Endothelial cell of umbilical vein (primary cell): ENCODE results near the gene XIRP2. TPM values are rescaled to one million over a fixed set of nuclear protein-coding genes. Genes with fewer than 3 reads are reported as not detected.

Experiments used
- BruUV-seq: library from RNA; stranded (reverse); fragments of 400-500 nt; replicated peaks from 2 replicates; lab custom pipeline; 2021; lab: Mats Ljungman, UMichigan
- CTCF ChIA-PET: fragments of 300-600, 350-600 bp; sonication (Branson Sonifier 250); formaldehyde crosslinking; loops from one replicate; lab custom pipeline; 2021; ENCODE audit warnings: antibody characterized with exemption, inconsistent platforms; lab: Charles Lee
- POLR2A ChIA-PET: fragments of 300-600, 350-600 bp; sonication (Branson Sonifier 250); formaldehyde crosslinking; loops from one replicate; lab custom pipeline; 2021; ENCODE audit warnings: antibody characterized with exemption, inconsistent platforms; lab: Charles Lee
- DNase-seq: peaks from one replicate; pipeline ENCODE4 v3.0.0-alpha.2; 2011; ENCODE audit warnings: low read depth, low spot score
- FAIRE-seq: peaks from 2 replicates; lab custom pipeline; 2011; peaks lifted over from hg19 to GRCh38; lab: Jason Lieb, UNC
- H2AFZ ChIP-seq: 2 replicates; pipeline ENCODE4 v1.6.0; 2012; ENCODE audit warnings: low read depth, low read length, control low read depth, inconsistent platforms
- H3K27ac ChIP-seq: 2 replicates; pipeline ENCODE4 v1.5.1; 2011; ENCODE audit warnings: low read depth, mild to moderate bottlenecking, control low read depth, low read length, moderate library complexity; ENCODE audit not compliant: insufficient read depth
- H3K27me3 ChIP-seq, 2 experiments: 2 replicates each; pipeline versions ENCODE4 v1.6.0 to v1.6.1; 2011; ENCODE audit warnings: low read length in 2 of 2, mixed read lengths in 1 of 2; ENCODE audit not compliant: control insufficient read depth in 2 of 2, insufficient read depth in 2 of 2
- H3K36me3 ChIP-seq, 2 experiments: 2 replicates in 1 of 2; 3 replicates in 1 of 2; pipeline ENCODE4 v1.5.1; 2011; ENCODE audit warnings: low read length in 2 of 2, mild to moderate bottlenecking in 1 of 2, moderate library complexity in 1 of 2; ENCODE audit not compliant: control insufficient read depth in 2 of 2, insufficient read depth in 2 of 2; ENCODE audit errors: extremely low read depth in 1 of 2
- H3K4me1 ChIP-seq: 3 replicates; pipeline ENCODE4 v1.5.1; 2011; ENCODE audit warnings: mild to moderate bottlenecking, low read length; ENCODE audit not compliant: control insufficient read depth, insufficient read depth; ENCODE audit errors: extremely low read depth
- H3K4me2 ChIP-seq: 2 replicates; pipeline ENCODE4 v1.6.1; 2011; ENCODE audit warnings: low read length, control low read depth, mixed read lengths; ENCODE audit not compliant: insufficient read depth
- H3K4me3 ChIP-seq, 3 experiments: fragments of 200-600 bp in 1 of 3; sonication (generic), shearing (Covaris generic) in 1 of 3; replicated peaks in 1 of 3; 2 replicates each; pipeline ENCODE4 v1.5.1; 2011 to 2016; ENCODE audit warnings: control low read depth in 3 of 3, low read length in 3 of 3, mild to moderate bottlenecking in 2 of 3, inconsistent platforms in 1 of 3, low read depth in 1 of 3, moderate library complexity in 1 of 3; ENCODE audit not compliant: insufficient read depth in 1 of 3
- H3K79me2 ChIP-seq: 2 replicates; pipeline ENCODE4 v1.6.0; 2012; ENCODE audit warnings: low read length, inconsistent platforms; ENCODE audit not compliant: control insufficient read depth, insufficient read depth
- H3K9ac ChIP-seq: replicated peaks from 2 replicates; pipeline ENCODE3; 2011; ENCODE audit warnings: low read length, control low read depth; ENCODE audit not compliant: insufficient read depth; ENCODE audit errors: extremely low read depth
- H3K9me1 ChIP-seq: replicated peaks from 3 replicates; pipeline ENCODE4 v1.6.0; 2011; ENCODE audit warnings: mild to moderate bottlenecking, low read length; ENCODE audit not compliant: control insufficient read depth, insufficient read depth; ENCODE audit errors: extremely low read depth
- H3K9me3 ChIP-seq: replicated peaks from 2 replicates; pipeline ENCODE4 v1.5.1; 2012; ENCODE audit warnings: low read length, inconsistent platforms; ENCODE audit not compliant: control insufficient read depth, insufficient read depth
- H4K20me1 ChIP-seq: replicated peaks from 2 replicates; pipeline ENCODE3; 2011; ENCODE audit warnings: mild to moderate bottlenecking, low read length; ENCODE audit not compliant: control insufficient read depth, insufficient read depth; ENCODE audit errors: extremely low read depth
- CTCF ChIP-seq, 2 donors: IDR thresholded peaks; 1 replicate in 1 of 2; 2 replicates in 1 of 2; pipeline ENCODE4 v1.5.1; 2011; ENCODE audit warnings: low read length in 2 of 2, mild to moderate bottlenecking in 2 of 2, moderate library complexity in 2 of 2, control low read depth in 1 of 2, inconsistent platforms in 1 of 2, low read depth in 1 of 2; ENCODE audit not compliant: insufficient read depth in 1 of 2; ENCODE audit errors: extremely low read depth in 1 of 2
- EZH2 ChIP-seq: IDR thresholded peaks from 2 replicates; pipeline ENCODE4 v1.6.1; 2012; ENCODE audit warnings: borderline replicate concordance, low read depth, mild to moderate bottlenecking, moderate library complexity, low read length, inconsistent platforms; ENCODE audit not compliant: severe bottlenecking
- FOS ChIP-seq: IDR thresholded peaks from 2 replicates; pipeline ENCODE4 v1.6.1; 2011; ENCODE audit warnings: mild to moderate bottlenecking, low read length, moderate library complexity, borderline replicate concordance; ENCODE audit not compliant: insufficient read depth
- GATA2 ChIP-seq: IDR thresholded peaks from 2 replicates; pipeline ENCODE4 v1.7.0; 2011; ENCODE audit warnings: low read depth, mild to moderate bottlenecking, moderate library complexity, mixed read lengths, low read length; ENCODE audit not compliant: insufficient read length, insufficient read depth
- JUN ChIP-seq: IDR thresholded peaks from 2 replicates; pipeline ENCODE4 v1.6.1; 2011; ENCODE audit warnings: borderline replicate concordance, low read depth; ENCODE audit not compliant: insufficient read length, insufficient read depth
- MAX ChIP-seq: IDR thresholded peaks from 2 replicates; pipeline ENCODE4 v1.6.1; 2011; ENCODE audit not compliant: insufficient read depth, insufficient read length
- MYC ChIP-seq: IDR thresholded peaks from one replicate; pipeline ENCODE4 v1.6.1; 2011; ENCODE audit warnings: mild to moderate bottlenecking, low read depth, low read length
- POLR2A ChIP-seq: IDR thresholded peaks from 2 replicates; pipeline ENCODE4 v1.6.1; 2012; ENCODE audit warnings: low read depth, mild to moderate bottlenecking, control low read depth, low read length
- POLR2AphosphoS5 ChIP-seq: IDR thresholded peaks from 2 replicates; pipeline ENCODE4 v1.6.1; 2012; ENCODE audit warnings: low read depth, mild to moderate bottlenecking, control low read depth, low read length, moderate library complexity; ENCODE audit not compliant: insufficient read depth
- dilution Hi-C: fragments of 300-500 bp; cut with MboI; formaldehyde crosslinking; loops from one replicate; pipeline ENCODE4 v1.15.0; 2019; ENCODE audit warnings: low sequenced_read_pairs; ENCODE audit not compliant: extremely low pct_ligation_motif_present
- intact Hi-C: fragments of 100-400 bp; cut with micrococcal nuclease; formaldehyde crosslinking; loops from one replicate; pipeline ENCODE4 v1.10.0; 2022
- polyA plus RNA-seq, 4 experiments: library from polyadenylated mRNA; depleted of rRNA in 3 of 4; stranded (reverse) in 3 of 4; unstranded in 1 of 4; fragments of >200 nt; gene quantifications; 2 replicates each; pipeline versions ENCODE4 v1.2.1 to v1.2.3, GENCODE V29; 2011 to 2012; ENCODE audit warnings: missing spikeins in 1 of 4
- total RNA-seq: library from RNA; stranded (reverse); gene quantifications from 2 replicates; pipeline ENCODE4 v1.2.3, GENCODE V29; 2021

Gene XIRP2
- total and polyA plus RNA-seq, 2 donors (not counting 3 experiments of a cell fraction or from before 2014, with no cell fraction given): 0.08 to 0.66 TPM

GRCh38 chr2:166969486-166969885 is 81.2 kb downstream of the XIRP2 start:
- DNase-seq: no peak
- H3K27me3 ChIP-seq: no peaks in the 10 kb centered on the region
- POLR2A ChIA-PET: no interaction called here
- no peak overlapping the region for H2AFZ ChIP-seq
- no peaks in the 10 kb centered on the region for H3K36me3 ChIP-seq
- H3K9ac ChIP-seq: no peak overlapping the region
- CTCF ChIA-PET: no interaction called here
- H3K79me2 ChIP-seq: no peaks in the 10 kb centered on the region
- no peak overlapping the region for H3K4me3 ChIP-seq
- no peak for FAIRE-seq
- dilution Hi-C loops (no loop called here), intact Hi-C loops (no loop called here)
- H3K4me1 ChIP-seq: no peaks in the 10 kb centered on the region
- no peak overlapping the region for H3K27ac ChIP-seq
- no peak for TF ChIP-seq JUN
- no peak for TF ChIP-seq MAX
- TF ChIP-seq GATA2: no peak
- no peak for TF ChIP-seq POLR2AphosphoS5
- no peak for TF ChIP-seq EZH2
- no peak for TF ChIP-seq FOS
- no peak for TF ChIP-seq POLR2A
- TF ChIP-seq MYC: no peak
- TF ChIP-seq CTCF (IDR thresholded peaks at IDR 0.05; ENCODE audit: extremely low read depth in 1 of 2, insufficient read depth in 1 of 2, low read depth in 1 of 2, low read length in 2 of 2): no peak
- H4K20me1 ChIP-seq: no peaks in the 10 kb centered on the region
- no TSS peak for BruUV-seq
- no peak overlapping the region for H3K4me2 ChIP-seq
- no peaks in the 10 kb centered on the region for H3K9me1 ChIP-seq
- H3K9me3 ChIP-seq: peaks cover 2% of the 10 kb centered on the region
